ENCODE results near the gene LIMA1.

DNA sequence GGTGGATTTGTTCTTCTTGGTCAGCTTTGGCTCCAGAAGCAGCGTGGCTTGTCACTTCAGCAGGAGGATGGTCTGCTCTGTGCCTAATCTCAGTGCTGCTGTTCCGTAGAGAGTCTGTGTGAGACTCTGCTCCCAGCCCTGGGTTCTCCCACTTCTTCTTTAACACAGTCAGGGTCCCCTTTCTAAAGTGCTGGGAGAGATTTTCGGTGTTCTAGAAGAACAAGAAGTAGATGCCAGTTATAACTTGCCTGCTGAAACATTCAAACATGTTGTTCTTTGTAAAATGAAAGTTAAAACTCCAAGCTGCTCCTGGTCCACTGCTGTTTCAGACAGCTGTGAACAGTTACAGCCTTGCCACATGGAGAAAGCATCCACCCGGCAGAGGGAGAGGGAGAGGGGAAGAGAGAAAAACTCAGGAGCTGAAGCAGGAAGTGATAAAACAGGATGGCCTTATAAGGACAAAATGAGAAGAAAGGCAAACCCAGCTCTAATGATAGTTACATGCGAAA lies 61.0 kb downstream of the LIMA1 start:
- TF ChIP-seq, protein P1, sequence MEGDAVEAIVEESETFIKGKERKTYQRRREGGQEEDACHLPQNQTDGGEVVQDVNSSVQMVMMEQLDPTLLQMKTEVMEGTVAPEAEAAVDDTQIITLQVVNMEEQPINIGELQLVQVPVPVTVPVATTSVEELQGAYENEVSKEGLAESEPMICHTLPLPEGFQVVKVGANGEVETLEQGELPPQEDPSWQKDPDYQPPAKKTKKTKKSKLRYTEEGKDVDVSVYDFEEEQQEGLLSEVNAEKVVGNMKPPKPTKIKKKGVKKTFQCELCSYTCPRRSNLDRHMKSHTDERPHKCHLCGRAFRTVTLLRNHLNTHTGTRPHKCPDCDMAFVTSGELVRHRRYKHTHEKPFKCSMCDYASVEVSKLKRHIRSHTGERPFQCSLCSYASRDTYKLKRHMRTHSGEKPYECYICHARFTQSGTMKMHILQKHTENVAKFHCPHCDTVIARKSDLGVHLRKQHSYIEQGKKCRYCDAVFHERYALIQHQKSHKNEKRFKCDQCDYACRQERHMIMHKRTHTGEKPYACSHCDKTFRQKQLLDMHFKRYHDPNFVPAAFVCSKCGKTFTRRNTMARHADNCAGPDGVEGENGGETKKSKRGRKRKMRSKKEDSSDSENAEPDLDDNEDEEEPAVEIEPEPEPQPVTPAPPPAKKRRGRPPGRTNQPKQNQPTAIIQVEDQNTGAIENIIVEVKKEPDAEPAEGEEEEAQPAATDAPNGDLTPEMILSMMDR (IDR thresholded peaks at IDR 0.05) = peak in 1 of 4 donors; percentile 9
- no peak for TF ChIP-seq POLR2A (IDR thresholded peaks at IDR 0.05)
